ENCODE measurements around the gene TNPO1. TPM values are rescaled to one million over a fixed set of nuclear protein-coding genes. Genes with fewer than 3 reads are reported as not detected.

Gene TNPO1
- total RNA-seq, 1 experiment from 2014 or later = 148 TPM

DNA sequence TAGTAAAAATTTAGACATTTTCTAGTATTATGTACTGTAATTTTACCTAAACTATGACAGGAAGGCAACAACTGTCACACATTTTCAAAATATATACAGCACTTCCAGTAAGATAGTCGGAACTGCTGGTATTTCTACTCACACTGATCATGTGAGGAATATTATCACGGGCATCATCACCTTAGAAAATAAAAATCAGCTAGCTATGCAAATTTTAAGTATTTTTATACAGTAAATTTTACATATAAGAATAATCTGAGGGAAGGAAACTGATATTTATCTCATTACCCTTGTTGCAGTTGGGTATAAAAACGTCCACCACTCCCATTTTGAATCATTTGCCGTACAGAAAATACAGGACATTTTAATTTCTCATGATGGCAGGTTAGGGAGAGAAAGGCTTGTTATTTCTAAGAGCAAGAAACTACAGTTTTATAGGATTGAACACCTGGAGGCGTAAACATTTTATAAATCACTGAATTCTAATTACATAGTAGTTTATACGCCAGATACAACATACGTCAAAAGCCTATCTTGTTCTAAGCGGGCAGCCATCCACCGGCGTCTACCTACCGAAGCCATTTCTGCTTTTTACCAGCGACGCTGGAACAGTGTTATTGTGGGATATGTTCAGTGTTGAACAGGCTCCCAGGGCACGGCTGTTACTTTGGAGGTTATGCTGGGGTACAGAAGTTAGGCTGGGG is 729 bp upstream of the TNPO1 start:
- BruUV-seq (replicated peaks) = TSS peak; percentile 41
- Histone ChIP-seq H3K27me3 (replicated peaks; ENCODE audit: control insufficient read depth, insufficient read depth, low read length) (no peaks in the 10 kb centered on the region), H3K36me3 (ENCODE audit: control insufficient read depth, insufficient read depth, low read length) (no peaks in the 10 kb centered on the region), H3K4me1 (peaks cover 15% of the 10 kb centered on the region), H3K4me3 (ENCODE audit: low read depth, low read length) (peak overlapping the region; percentile 91), H3K9me3 (no peaks in the 10 kb centered on the region; the same call in 1 of the 2 replicates)
- intact Hi-C loops (cut with micrococcal nuclease; ENCODE audit: unreplicated experiment) = loop anchor here (1.0 kb wide), 1 partner anchor 23 kb away; no protein-coding TSS in a partner anchor
- H3K27ac Mint-ChIP-seq (ENCODE audit: unreplicated experiment) = peak overlapping the region; percentile 91
- no peak for TF ChIP-seq CTCF (IDR thresholded peaks at IDR 0.05; ENCODE audit: insufficient read depth in 1 of 2, low read depth in 1 of 2, low read length in 1 of 2, severe bottlenecking in 1 of 2, unreplicated experiment in 1 of 2)
- H3K4me3 Mint-ChIP-seq (ENCODE audit: unreplicated experiment) = peak overlapping the region; percentile 98
- ChIA-PET CTCF (no interaction called here), POLR2A (no interaction called here)
- no peak for DNase-seq
- peaks cover 11% of the 10 kb centered on the region for H3K4me1 Mint-ChIP-seq (ENCODE audit: low read depth, unreplicated experiment)
- H3K36me3 Mint-ChIP-seq (ENCODE audit: insufficient read depth, unreplicated experiment) = peaks cover 5% of the 10 kb centered on the region
- H3K9me3 Mint-ChIP-seq (ENCODE audit: unreplicated experiment) = no peaks in the 10 kb centered on the region
- peaks cover 7% of the 10 kb centered on the region for H3K27me3 Mint-ChIP-seq (ENCODE audit: insufficient read depth, unreplicated experiment)

- no peaks in the 10 kb centered on the region for H3K27me3 ChIP-seq (replicated peaks; ENCODE audit: control insufficient read depth, insufficient read depth, low read length)
- no peaks in the 10 kb centered on the region for H3K36me3 ChIP-seq (ENCODE audit: control insufficient read depth, insufficient read depth, low read length)
- Mint-ChIP-seq H3K27ac (ENCODE audit: unreplicated experiment) (peak overlapping the region; percentile 91), H3K36me3 (ENCODE audit: insufficient read depth, unreplicated experiment) (peaks cover 5% of the 10 kb centered on the region), H3K4me1 (ENCODE audit: low read depth, unreplicated experiment) (peaks cover 11% of the 10 kb centered on the region), H3K9me3 (ENCODE audit: unreplicated experiment) (no peaks in the 10 kb centered on the region), H3K4me3 (ENCODE audit: unreplicated experiment) (peak overlapping the region; percentile 98), H3K27me3 (ENCODE audit: insufficient read depth, unreplicated experiment) (peaks cover 5% of the 10 kb centered on the region)
- peak in 1 of 2 experiments; percentile 52 for DNase-seq
- TF ChIP-seq CTCF (IDR thresholded peaks at IDR 0.05; ENCODE audit: insufficient read depth in 1 of 2, low read depth in 1 of 2, low read length in 1 of 2, severe bottlenecking in 1 of 2, unreplicated experiment in 1 of 2) = no peak
- ChIA-PET CTCF (interaction anchor here (0.7 to 2.1 kb wide), 2 partner anchors 110 to 206 kb away, joined by 3 to 15 read pairs; no protein-coding TSS in a partner anchor), POLR2A (interaction anchor here (1.2 to 1.3 kb wide), 2 partner anchors 206 to 497 kb away, joined by 3 read pairs; partner anchors contain the start of genes MRPS27 and PTCD2)
- H3K4me3 ChIP-seq (ENCODE audit: low read depth, low read length) = peak overlapping the region; percentile 91
- intact Hi-C loops (cut with micrococcal nuclease; ENCODE audit: unreplicated experiment) = no loop called here
- peaks cover 15% of the 10 kb centered on the region for H3K4me1 ChIP-seq
- no peaks in the 10 kb centered on the region for H3K9me3 ChIP-seq
- no TSS peak for BruUV-seq (replicated peaks)
Measured at GRCh38 chr5:72817076-72817481, 618 bp downstream of the TNPO1 start.

GRCh38 chr5:72817671-72818266 is 1.3 kb downstream of the TNPO1 start:
- POLR2A ChIA-PET = interaction anchor here (1.2 kb wide), 1 partner anchor 498 kb away, joined by 3 read pairs; the partner anchor contains the start of genes MRPS27 and PTCD2

More at GRCh38 chr5:72817671-72818266, 1.3 kb downstream of the TNPO1 start:
- peaks cover 15% of the 10 kb centered on the region for H3K4me1 ChIP-seq
- TF ChIP-seq CTCF (IDR thresholded peaks at IDR 0.05; ENCODE audit: insufficient read depth in 1 of 2, low read depth in 1 of 2, low read length in 1 of 2, severe bottlenecking in 1 of 2, unreplicated experiment in 1 of 2) = no peak
- Mint-ChIP-seq H3K4me1 (ENCODE audit: low read depth, unreplicated experiment) (peaks cover 11% of the 10 kb centered on the region), H3K27me3 (ENCODE audit: insufficient read depth, unreplicated experiment) (no peaks in the 10 kb centered on the region), H3K4me3 (ENCODE audit: unreplicated experiment) (peak overlapping the region; percentile 98), H3K36me3 (ENCODE audit: insufficient read depth, unreplicated experiment) (peaks cover 5% of the 10 kb centered on the region), H3K9me3 (ENCODE audit: unreplicated experiment) (no peaks in the 10 kb centered on the region), H3K27ac (ENCODE audit: unreplicated experiment) (no peak overlapping the region)
- DNase-seq = no peak
- H3K4me3 ChIP-seq (ENCODE audit: low read depth, low read length) = peak overlapping the region; percentile 91
- intact Hi-C loops (cut with micrococcal nuclease; ENCODE audit: unreplicated experiment) = loop anchor here (2.0 kb wide), 1 partner anchor 423 kb away; no protein-coding TSS in a partner anchor
- no peaks in the 10 kb centered on the region for H3K9me3 ChIP-seq
- no peaks in the 10 kb centered on the region for H3K27me3 ChIP-seq (replicated peaks; ENCODE audit: control insufficient read depth, insufficient read depth, low read length)
- H3K36me3 ChIP-seq (ENCODE audit: control insufficient read depth, insufficient read depth, low read length) = no peaks in the 10 kb centered on the region
- CTCF ChIA-PET = interaction anchor here (0.7 to 2.1 kb wide), 2 partner anchors 109 to 207 kb away, joined by 3 to 15 read pairs; no protein-coding TSS in a partner anchor
- BruUV-seq (replicated peaks) = TSS peak; percentile 42
